ENCODE results near the gene SPDYE1.

SPDYE1 gene

DNA sequence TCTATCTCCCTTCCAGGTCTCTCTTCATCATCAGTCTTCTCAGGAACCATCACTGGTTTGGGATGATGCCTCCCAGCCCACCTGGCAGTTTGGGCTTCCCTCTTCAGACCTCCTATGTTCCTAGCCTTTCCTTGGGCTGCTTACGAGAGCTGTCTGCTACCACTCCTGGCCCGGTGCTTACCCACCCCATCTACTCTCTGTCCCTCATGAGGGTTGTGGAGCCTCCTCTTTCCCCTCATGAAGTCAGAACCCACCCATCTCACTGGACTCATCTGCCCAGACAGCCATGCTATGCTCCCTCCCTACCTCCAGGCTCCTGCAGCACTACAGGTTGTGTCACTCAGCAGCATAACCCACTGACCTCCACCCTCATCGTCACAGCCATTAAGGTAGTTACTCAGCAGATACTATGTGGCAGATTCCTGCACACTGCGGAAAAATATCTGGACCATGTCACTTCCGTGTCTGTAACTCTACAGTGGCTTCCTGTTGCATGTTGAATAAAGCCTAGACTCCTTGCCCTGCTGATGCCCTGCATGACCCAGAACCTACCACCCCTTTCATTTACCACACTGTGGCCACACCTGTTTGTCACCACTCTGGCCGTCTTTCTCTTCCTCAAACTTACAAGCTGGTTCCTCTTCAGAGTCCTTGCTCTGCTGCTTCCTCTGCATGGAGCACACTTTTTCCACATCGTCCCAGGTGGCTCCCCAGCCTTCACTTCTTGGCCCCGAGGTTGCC is 48.8 kb downstream of the SPDYE1 start:
- Histone ChIP-seq H3K4me1 (ENCODE audit: control insufficient read depth, insufficient read depth, low read length) (peaks cover 21% of the 10 kb centered on the region), H3K9ac (ENCODE audit: low read depth, low read length) (no peak overlapping the region), H3K4me3 (ENCODE audit: low read length) (no peak overlapping the region), H3K27me3 (ENCODE audit: control insufficient read depth, insufficient read depth, low read length) (no peaks in the 10 kb centered on the region), H3K9me3 (replicated peaks; ENCODE audit: low read length) (no peaks in the 10 kb centered on the region), H3K36me3 (ENCODE audit: insufficient read depth, low read length) (peaks cover 36% of the 10 kb centered on the region), H3K4me2 (ENCODE audit: low read length) (peak overlapping the region; percentile 89)

DNA sequence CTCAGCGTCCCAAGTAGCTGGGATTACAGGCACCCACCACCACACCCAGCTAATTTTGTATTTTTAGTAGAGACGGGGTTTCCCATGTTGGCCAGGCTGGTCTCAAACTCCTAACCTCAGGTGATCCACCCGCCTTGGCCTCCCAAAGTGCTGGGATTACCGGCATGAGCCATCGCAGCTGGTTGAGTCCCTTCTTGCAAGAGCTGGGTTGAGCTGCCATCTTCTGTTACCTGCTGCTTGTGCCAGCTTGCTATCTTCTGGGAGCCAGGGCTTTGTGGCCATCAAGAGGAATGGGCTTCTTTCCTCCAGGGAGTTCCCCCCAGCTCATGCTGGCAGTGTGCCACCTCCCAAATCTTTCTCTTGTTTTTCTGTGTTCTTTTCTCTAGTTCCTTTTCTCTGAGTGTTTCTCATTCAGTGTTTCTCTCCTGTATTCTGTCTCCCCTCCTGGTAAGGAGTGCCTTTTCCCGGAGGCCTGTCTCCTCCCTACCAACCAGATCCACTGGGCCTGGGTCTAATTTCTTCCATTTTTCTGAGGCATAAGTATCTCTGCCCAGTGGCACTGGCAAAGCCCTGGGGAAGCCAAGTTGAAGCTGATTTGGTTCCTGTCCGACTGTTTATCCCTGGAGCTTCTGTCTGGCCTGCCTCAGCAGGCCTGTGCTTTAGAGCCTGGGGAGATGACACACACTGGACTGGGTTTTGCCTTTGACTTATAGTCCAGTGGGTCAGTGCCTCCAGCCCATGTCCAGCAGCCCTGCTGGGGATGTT is 50.5 kb downstream of the SPDYE1 start:
- peaks cover 21% of the 10 kb centered on the region for H3K4me1 ChIP-seq (ENCODE audit: control insufficient read depth, insufficient read depth, low read length)
- no peaks in the 10 kb centered on the region for H3K9me3 ChIP-seq (replicated peaks; ENCODE audit: low read length)
- H3K9ac ChIP-seq (ENCODE audit: low read depth, low read length): no peak overlapping the region
- no peak overlapping the region for H3K4me2 ChIP-seq (ENCODE audit: low read length)
- peaks cover 50% of the 10 kb centered on the region for H3K36me3 ChIP-seq (ENCODE audit: insufficient read depth, low read length)
- no peaks in the 10 kb centered on the region for H3K27me3 ChIP-seq (ENCODE audit: control insufficient read depth, insufficient read depth, low read length)
- no peak overlapping the region for H3K4me3 ChIP-seq (ENCODE audit: low read length)

DNA sequence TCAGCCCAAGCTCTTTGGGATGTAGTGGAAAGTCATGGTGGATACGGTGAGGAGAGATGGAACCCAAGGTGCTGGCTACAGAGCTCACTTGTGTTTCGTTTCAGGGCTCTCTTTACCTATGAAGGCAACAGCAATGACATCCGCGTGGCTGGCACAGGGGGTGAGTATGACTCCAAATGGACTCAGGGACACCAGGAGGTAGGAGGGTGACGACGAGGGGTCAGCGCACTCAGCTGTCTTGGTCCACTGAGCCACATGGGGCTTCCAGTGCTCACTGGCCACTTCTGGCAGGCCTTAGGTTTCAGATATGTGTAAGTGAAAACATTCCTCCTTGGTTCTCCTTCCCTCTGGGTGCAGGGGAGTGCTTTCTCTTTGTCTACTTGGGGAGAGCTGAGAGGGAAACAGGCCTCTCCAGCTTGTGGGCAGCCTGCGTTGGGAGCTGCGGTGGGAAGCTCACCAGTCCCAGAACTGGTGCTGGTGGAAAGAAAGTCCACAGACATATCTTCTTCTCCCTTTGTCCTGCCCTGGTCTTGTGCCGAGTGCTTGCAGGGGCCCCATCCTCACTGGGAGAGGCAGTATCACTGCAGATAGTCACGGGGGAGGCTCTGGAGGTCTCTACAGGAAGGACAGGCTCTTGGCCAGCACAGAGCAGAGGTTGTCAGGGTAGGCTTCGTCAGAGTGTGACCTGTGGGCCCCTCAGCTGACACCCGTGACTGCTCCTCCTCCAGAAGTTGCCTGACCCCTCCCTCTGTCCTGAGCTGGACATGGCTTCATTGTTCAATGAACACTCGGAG is 52.6 kb downstream of the SPDYE1 start:
- H3K4me3 ChIP-seq (ENCODE audit: low read length): no peak overlapping the region
- no peak overlapping the region for H3K9ac ChIP-seq (ENCODE audit: low read depth, low read length)
- no peaks in the 10 kb centered on the region for H3K9me3 ChIP-seq (replicated peaks; ENCODE audit: low read length)
- no peak overlapping the region for H3K4me2 ChIP-seq (ENCODE audit: low read length)
- no peaks in the 10 kb centered on the region for H3K27me3 ChIP-seq (ENCODE audit: control insufficient read depth, insufficient read depth, low read length)
- H3K4me1 ChIP-seq (ENCODE audit: control insufficient read depth, insufficient read depth, low read length): peaks cover 16% of the 10 kb centered on the region
- H3K36me3 ChIP-seq (ENCODE audit: insufficient read depth, low read length): peaks cover 60% of the 10 kb centered on the region

DNA sequence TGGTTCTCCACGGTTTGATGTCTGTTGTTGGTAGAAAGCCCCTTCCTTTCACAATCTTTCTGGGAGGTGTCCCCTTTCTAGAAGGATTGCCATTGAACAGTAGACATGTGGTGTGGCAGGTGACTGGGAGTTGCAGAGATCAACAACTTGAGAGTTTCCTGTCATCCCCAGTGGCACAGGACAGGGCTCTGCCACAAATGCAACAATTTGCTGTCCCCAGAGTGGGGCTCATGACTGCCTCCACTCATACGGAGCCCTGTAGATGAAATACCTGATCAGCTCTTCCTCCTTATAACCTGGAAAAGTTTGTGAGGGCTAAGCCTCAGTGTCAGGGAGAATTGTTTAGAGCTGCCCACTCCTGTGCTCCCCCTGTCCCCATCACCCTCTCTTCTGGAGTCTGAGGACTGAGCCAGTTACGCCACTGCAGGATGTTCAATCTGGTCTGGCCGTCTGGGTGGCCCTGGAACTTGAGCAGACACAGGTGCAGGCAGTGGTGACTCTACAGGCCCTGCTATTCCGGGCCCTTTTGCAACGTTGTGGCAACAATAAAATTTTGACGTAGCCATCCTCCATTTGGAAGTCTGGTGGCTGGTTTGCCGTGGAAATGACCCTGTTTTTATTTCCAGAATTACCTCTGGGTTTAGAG is 53.3 kb downstream of the SPDYE1 start:
- Histone ChIP-seq H3K4me3 (ENCODE audit: low read length) (no peak overlapping the region), H3K9ac (ENCODE audit: low read depth, low read length) (no peak overlapping the region), H3K27me3 (ENCODE audit: control insufficient read depth, insufficient read depth, low read length) (no peaks in the 10 kb centered on the region), H3K9me3 (replicated peaks; ENCODE audit: low read length) (no peaks in the 10 kb centered on the region), H3K4me2 (ENCODE audit: low read length) (no peak overlapping the region), H3K4me1 (ENCODE audit: control insufficient read depth, insufficient read depth, low read length) (peaks cover 9% of the 10 kb centered on the region), H3K36me3 (ENCODE audit: insufficient read depth, low read length) (peaks cover 68% of the 10 kb centered on the region)

DNA sequence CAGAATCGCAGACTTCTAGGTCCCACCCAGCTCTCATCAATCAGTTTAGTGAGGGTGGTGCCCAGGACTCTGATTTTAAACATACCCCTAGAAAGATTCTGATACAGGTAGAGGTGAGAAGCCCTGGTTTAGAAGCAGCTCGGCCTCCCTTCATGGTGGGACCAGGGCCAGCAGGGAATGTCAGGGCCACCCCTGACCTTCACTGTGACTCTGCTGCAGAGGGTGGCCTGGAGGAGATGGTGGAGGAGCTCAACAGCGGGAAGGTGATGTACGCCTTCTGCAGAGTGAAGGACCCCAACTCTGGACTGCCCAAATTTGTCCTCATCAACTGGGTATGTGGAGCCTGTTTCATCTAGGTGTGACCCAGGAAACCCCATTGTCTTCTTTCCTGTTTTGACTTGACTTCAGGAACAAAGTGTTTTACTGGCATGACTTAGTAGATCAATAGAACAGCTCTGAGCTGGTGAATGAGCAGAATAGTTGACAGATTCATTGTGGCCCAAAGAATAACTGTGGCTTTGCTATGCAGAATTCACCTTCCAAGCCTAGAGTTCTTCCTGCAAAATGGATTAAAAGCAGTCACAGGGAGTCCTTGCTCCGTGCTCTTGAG is 54.0 kb downstream of the SPDYE1 start:
- no peaks in the 10 kb centered on the region for H3K27me3 ChIP-seq (ENCODE audit: control insufficient read depth, insufficient read depth, low read length)
- no peak overlapping the region for H3K4me2 ChIP-seq (ENCODE audit: low read length)
- no peak overlapping the region for H3K4me3 ChIP-seq (ENCODE audit: low read length)
- H3K36me3 ChIP-seq (ENCODE audit: insufficient read depth, low read length): peaks cover 67% of the 10 kb centered on the region
- H3K4me1 ChIP-seq (ENCODE audit: control insufficient read depth, insufficient read depth, low read length): peaks cover 2% of the 10 kb centered on the region
- H3K9ac ChIP-seq (ENCODE audit: low read depth, low read length): no peak overlapping the region
- no peaks in the 10 kb centered on the region for H3K9me3 ChIP-seq (replicated peaks; ENCODE audit: low read length)

DNA sequence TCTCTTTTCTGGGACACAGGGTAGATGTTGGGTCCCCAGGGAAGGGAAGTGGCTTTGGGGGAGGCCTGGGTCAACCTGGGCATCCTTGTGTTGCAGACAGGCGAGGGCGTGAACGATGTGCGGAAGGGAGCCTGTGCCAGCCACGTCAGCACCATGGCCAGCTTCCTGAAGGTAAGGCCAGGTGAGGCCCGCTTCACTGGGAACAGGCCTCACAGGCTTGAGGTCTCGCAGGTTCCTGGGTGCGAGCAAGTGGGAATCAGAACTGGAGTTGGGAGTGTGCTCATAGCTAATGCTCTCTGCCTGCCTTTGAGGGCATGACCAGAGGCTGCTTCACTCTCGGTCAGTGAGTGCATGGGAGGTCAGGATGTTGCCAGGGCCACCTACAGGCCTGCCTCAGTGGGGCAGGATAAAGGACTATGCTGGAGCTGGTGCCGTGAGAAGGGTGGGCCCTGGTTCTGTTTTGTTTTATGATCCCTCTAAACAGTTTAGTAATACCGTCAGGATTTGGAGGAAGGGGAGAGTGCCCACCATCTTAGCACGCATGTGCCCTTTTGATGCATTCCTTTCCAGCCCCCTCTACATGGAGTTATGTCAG is 55.2 kb downstream of the SPDYE1 start:
- no peaks in the 10 kb centered on the region for H3K27me3 ChIP-seq (ENCODE audit: control insufficient read depth, insufficient read depth, low read length)
- no peaks in the 10 kb centered on the region for H3K9me3 ChIP-seq (replicated peaks; ENCODE audit: low read length)
- peaks cover 72% of the 10 kb centered on the region for H3K36me3 ChIP-seq (ENCODE audit: insufficient read depth, low read length)
- H3K9ac ChIP-seq (ENCODE audit: low read depth, low read length): no peak overlapping the region
- no peak overlapping the region for H3K4me2 ChIP-seq (ENCODE audit: low read length)
- no peak overlapping the region for H3K4me3 ChIP-seq (ENCODE audit: low read length)
- no peaks in the 10 kb centered on the region for H3K4me1 ChIP-seq (ENCODE audit: control insufficient read depth, insufficient read depth, low read length)

DNA sequence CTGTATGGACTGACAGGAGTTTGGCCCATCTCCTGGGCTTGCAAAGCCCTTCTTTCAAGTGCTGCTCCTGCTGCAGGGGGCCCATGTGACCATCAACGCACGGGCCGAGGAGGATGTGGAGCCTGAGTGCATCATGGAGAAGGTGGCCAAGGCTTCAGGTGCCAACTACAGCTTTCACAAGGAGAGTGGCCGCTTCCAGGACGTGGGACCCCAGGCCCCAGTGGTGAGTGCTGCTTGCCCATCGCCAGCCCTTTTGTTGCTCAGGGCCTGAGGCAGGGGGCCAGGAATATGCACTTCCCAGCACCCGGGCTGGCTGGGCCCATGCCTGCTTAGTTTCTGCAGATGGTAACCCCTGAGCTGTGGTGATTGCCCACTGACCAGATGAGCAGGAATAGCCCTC is 59.0 kb downstream of the SPDYE1 start:
- peaks cover 84% of the 10 kb centered on the region for H3K36me3 ChIP-seq (ENCODE audit: insufficient read depth, low read length)
- no peaks in the 10 kb centered on the region for H3K27me3 ChIP-seq (ENCODE audit: control insufficient read depth, insufficient read depth, low read length)
- H3K4me2 ChIP-seq (ENCODE audit: low read length): no peak overlapping the region
- no peak overlapping the region for H3K9ac ChIP-seq (ENCODE audit: low read depth, low read length)
- H3K4me1 ChIP-seq (ENCODE audit: control insufficient read depth, insufficient read depth, low read length): no peaks in the 10 kb centered on the region
- no peaks in the 10 kb centered on the region for H3K9me3 ChIP-seq (replicated peaks; ENCODE audit: low read length)
- H3K4me3 ChIP-seq (ENCODE audit: low read length): no peak overlapping the region

DNA sequence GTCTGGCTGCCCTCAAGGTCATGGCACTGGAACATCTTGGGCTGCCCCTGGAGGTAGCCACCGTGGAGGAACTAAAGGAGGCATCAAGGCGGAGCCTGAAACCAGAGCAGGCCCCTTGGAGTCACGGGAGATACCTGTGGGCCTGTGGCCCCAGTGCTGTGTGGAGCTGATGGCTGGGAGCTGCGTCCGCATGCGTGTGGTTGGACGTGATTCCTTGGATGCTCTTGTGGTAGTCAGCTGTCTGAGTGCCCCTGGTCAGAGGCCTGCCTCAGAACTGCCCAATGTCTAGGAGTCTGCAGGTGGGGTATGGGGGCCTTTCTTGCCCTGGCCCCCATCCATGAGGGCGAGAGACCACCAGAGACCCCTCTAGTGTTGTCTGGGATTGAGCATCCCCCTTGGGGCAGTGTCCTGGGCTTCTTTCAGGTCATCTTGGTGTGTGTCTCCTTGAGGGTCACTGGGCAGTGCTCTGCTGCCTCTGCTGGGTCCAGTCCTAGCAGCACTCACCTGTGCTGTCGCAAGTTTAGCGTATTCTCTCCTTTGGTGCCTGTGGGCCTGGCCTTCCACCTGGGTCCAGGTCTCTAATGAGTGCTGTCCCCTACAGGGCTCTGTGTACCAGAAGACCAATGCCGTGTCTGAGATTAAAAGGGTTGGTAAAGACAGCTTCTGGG is 59.6 kb downstream of the SPDYE1 start:
- no peak overlapping the region for H3K4me2 ChIP-seq (ENCODE audit: low read length)
- no peaks in the 10 kb centered on the region for H3K9me3 ChIP-seq (replicated peaks; ENCODE audit: low read length)
- H3K27me3 ChIP-seq (ENCODE audit: control insufficient read depth, insufficient read depth, low read length): no peaks in the 10 kb centered on the region
- no peak overlapping the region for H3K4me3 ChIP-seq (ENCODE audit: low read length)
- H3K4me1 ChIP-seq (ENCODE audit: control insufficient read depth, insufficient read depth, low read length): no peaks in the 10 kb centered on the region
- H3K36me3 ChIP-seq (ENCODE audit: insufficient read depth, low read length): peaks cover 86% of the 10 kb centered on the region
- no peak overlapping the region for H3K9ac ChIP-seq (ENCODE audit: low read depth, low read length)

DNA sequence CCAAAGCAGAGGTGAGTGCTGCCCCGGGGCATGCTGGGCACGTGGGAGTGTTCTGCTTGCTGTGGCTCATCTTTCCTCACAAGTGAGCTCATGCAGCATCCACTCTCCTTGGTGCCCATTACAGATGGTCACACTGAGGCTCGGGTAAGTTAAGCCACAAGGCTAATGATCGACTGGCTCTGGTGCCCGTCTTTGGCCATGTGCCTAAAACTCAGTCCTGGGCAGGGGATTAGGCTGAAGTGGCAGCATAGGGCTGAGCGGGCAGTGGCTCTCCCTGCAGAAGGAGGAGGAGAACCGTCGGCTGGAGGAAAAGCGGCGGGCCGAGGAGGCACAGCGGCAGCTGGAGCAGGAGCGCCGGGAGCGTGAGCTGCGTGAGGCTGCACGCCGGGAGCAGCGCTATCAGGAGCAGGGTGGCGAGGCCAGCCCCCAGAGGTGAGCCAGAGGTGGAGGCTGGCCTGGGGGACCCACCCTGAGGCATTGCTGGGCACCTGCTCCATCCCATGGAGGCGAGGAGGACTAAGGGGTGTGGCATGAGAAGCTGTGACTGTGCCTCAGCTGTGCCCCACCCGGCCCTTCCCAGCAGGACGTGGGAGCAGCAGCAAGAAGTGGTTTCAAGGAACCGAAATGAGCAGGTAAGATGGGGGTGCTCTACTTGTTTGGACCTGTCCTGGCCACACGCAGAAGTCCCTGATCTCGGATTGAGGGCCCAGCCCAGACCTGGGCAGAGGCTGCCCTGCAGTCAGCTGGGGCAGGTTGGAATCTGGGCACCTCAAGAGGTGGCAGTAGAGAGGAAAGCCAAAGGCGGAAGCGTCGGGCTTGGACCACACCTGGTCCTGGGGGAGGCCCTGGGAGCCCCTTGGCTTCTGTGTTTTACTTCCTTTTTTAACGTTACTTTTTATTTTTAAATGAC is 60.4 kb downstream of the SPDYE1 start:
- Histone ChIP-seq H3K9me3 (replicated peaks; ENCODE audit: low read length) (no peaks in the 10 kb centered on the region), H3K4me1 (ENCODE audit: control insufficient read depth, insufficient read depth, low read length) (no peaks in the 10 kb centered on the region), H3K36me3 (ENCODE audit: insufficient read depth, low read length) (peaks cover 85% of the 10 kb centered on the region), H3K27me3 (ENCODE audit: control insufficient read depth, insufficient read depth, low read length) (no peaks in the 10 kb centered on the region), H3K9ac (ENCODE audit: low read depth, low read length) (no peak overlapping the region), H3K4me2 (ENCODE audit: low read length) (no peak overlapping the region), H3K4me3 (ENCODE audit: low read length) (no peak overlapping the region)
